ENCODE results near the gene CTNNA1. TPM values are rescaled to one million over a fixed set of nuclear protein-coding genes. Genes with fewer than 3 reads are reported as not detected.

Gene CTNNA1
- total RNA-seq, 1 donor from 2014 or later, result 331 TPM

DNA sequence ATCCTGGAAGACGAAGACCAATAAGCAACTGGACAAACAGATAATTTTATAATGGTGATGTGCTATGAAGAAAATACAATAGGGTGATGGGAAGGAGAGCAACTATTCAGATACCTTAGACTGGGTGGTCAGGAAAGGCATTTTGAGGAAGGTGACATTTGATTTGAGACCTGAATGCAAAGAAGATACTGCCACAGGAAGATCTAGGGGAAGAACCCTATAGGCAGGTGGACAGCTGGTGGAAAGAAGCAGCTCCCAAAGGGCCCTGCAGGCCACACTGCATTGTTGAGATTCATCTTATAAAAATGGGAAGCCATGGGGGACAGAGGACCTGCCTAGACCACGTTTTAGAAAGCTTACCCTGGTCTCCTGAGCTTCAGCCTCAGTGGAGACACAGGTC, 19.7 kb upstream of the CTNNA1 start:
- no peak overlapping the region for H3K4me3 ChIP-seq (ENCODE audit: low read depth, low read length)
- TF ChIP-seq, protein P1, sequence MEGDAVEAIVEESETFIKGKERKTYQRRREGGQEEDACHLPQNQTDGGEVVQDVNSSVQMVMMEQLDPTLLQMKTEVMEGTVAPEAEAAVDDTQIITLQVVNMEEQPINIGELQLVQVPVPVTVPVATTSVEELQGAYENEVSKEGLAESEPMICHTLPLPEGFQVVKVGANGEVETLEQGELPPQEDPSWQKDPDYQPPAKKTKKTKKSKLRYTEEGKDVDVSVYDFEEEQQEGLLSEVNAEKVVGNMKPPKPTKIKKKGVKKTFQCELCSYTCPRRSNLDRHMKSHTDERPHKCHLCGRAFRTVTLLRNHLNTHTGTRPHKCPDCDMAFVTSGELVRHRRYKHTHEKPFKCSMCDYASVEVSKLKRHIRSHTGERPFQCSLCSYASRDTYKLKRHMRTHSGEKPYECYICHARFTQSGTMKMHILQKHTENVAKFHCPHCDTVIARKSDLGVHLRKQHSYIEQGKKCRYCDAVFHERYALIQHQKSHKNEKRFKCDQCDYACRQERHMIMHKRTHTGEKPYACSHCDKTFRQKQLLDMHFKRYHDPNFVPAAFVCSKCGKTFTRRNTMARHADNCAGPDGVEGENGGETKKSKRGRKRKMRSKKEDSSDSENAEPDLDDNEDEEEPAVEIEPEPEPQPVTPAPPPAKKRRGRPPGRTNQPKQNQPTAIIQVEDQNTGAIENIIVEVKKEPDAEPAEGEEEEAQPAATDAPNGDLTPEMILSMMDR (conservative IDR thresholded peaks at IDR 0.05; ENCODE audit: low read depth, low read length), result no peak
- no peak for DNase-seq (ENCODE audit: low read depth)

DNA sequence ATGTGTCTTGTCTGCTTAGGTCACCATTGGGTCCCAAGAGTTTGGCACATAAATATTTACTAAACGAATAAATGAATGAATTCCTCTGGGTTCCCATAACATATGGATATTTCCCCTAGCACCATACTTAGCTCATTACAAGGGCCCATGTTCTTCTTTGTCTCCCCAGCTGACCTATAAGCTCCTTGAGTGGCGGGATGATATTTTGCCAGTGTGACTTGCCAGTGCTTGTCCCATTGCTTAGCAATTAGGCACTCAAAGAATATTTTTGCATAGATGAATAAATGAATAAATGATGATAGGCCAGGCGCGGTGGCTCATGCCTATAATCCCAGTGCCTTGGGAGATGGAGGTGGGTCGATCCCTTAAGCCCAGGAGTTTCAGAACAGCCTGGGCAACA, 16.9 kb upstream of the CTNNA1 start:
- TF ChIP-seq, protein P1 (conservative IDR thresholded peaks at IDR 0.05; ENCODE audit: low read depth, low read length), result no peak
- no peak overlapping the region for H3K4me3 ChIP-seq (ENCODE audit: low read depth, low read length)
- DNase-seq (ENCODE audit: low read depth), result no peak

DNA sequence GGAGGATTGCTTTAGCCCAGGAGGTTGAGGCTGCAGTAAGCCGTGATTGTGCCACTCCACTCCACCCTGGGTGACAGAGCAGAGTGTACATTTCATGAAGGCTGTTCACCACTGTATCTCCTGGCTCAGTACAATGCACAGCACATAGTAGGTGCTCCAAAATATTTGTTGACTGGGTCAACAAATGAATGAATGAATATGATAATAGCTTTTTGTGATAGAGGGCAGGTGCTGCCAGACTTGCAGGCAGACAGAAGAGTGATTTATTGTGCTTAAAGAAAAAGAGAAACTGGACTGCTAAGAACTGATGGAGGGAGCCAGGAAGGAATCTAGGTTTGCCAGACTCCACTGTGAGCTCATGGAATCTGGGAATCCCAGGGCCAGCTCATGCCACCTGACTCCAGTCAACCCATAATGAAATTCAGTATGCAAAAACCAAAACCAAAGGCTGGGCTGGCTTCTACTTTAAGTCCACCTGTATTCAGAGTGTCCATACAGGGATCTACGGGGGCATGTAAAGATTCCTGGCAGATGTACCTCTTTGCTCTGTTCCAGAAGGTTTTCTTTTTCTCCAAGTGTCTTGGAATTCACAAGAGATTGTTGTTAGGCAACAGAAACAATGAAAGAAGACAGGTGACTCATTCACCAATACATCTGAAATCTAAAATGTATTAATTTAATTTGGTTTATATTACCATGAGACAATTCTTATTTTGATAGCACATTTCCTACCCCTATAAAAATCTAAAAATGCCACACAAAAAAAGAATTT, 15.5 kb upstream of the CTNNA1 start:
- no peak for DNase-seq (ENCODE audit: low read depth)
- TF ChIP-seq, protein P1 (conservative IDR thresholded peaks at IDR 0.05; ENCODE audit: low read depth, low read length), result no peak
- no peak overlapping the region for H3K4me3 ChIP-seq (ENCODE audit: low read depth, low read length)

DNA sequence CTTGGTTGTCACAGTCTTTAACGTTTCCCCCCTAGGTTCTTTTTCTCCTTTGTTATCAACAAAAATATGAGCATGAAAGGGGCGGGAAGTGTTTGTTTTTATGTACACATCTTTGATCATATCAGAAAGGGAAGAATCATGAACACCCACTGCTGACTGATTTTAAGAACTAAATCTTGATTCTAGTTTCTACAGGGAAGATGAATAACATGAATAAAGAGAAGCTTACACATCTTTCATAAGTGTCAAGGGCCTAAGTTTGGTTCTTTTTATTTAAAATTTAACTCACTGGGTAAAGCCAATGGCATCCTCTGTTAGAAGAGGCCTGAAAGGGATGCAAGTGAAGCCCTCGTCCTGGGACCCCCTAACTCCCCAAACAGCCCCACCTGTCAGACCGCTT, 14.8 kb upstream of the CTNNA1 start:
- H3K4me3 ChIP-seq (ENCODE audit: low read depth, low read length), result no peak overlapping the region
- TF ChIP-seq, protein P1 (conservative IDR thresholded peaks at IDR 0.05; ENCODE audit: low read depth, low read length), result no peak
- DNase-seq (ENCODE audit: low read depth), result no peak

DNA sequence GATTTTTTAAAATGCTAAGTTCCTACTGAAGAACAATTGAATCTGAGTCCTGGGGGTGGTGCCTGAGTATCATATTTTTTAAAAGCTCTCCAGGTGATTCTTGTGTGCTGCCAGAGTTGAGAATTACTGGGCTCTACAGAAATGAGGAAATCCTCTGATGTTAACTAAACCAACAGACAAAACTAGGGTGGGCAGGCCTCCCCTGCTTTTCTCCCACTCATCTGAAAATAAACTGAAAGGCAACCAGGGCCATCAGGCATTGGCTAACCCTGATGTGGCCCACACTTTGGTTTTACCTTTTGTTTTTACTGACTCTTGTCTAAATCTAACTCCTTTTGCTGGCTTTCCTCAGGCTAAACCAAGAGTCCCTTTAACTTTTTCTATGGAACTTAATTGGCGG, 13.3 kb upstream of the CTNNA1 start:
- TF ChIP-seq, protein P1 (conservative IDR thresholded peaks at IDR 0.05; ENCODE audit: low read depth, low read length), result no peak
- no peak for DNase-seq (ENCODE audit: low read depth)
- no peak overlapping the region for H3K4me3 ChIP-seq (ENCODE audit: low read depth, low read length)

DNA sequence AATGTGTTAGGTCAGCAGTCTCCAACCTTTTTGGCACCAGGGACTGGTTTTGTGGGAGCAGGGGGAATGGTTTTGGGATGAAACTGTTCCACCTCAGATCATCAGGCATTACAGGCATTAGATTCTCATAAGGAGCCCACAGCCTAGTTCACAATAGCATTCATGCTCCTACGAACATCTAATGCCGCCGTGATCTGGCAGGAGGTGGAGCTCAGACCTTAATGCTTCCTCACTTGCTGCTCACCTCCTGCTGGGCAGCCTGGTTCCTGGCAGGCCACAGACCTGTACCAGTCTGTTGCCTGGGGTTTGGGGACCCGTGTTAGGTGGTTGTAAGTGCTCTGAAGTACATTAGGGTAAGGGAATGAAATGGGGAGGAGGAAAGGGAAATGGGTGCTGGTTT, 9.7 kb upstream of the CTNNA1 start:
- DNase-seq (ENCODE audit: low read depth), result no peak
- TF ChIP-seq, protein P1 (conservative IDR thresholded peaks at IDR 0.05; ENCODE audit: low read depth, low read length), result peak; percentile 15
- no peak overlapping the region for H3K4me3 ChIP-seq (ENCODE audit: low read depth, low read length)

DNA sequence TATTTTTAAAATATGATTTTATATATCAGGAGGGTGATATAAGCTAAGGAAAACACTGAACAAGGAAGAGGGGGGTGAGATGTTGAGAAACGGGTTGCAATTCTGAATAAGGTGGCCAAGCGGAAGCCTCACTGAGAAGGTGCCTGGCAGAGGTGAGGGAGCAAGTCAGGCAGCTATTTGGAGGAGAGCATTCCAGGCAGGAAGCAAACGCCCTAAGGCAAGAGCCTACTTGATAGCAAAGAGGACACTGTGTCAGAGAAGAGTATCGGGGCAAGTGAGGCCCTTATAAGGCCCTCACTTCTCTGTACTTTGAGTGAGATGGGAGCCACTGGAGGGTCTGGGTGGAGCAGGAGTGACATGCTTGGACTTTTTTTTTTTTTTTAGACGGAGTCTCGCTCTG, 8.0 kb upstream of the CTNNA1 start:
- no peak for DNase-seq (ENCODE audit: low read depth)

More for the DNA sequence above, 8.0 kb upstream of the CTNNA1 start:
- TF ChIP-seq, protein P1 (conservative IDR thresholded peaks at IDR 0.05; ENCODE audit: low read depth, low read length), result no peak
- H3K4me3 ChIP-seq (ENCODE audit: low read depth, low read length), result no peak overlapping the region

Measured in epithelial cell of proximal tubule (primary cell).